CD4-positive, alpha-beta T cell (primary cell): ENCODE data around the gene TET2. TPM values are rescaled to one million over a fixed set of nuclear protein-coding genes. Genes with fewer than 3 reads are reported as not detected.

ENCODE experiments used
- ATAC-seq: fragments of 200-7000 bp; cut with Tn5 transposase; one replicate; pipeline ENCODE4 v1.10.0; 2022; ENCODE audit warnings: mild to moderate bottlenecking; ENCODE audit not compliant: poor library complexity
- CTCF ChIA-PET: fragments of 350-600 bp; sonication (Branson Sonifier 250); formaldehyde crosslinking; loops from one replicate; lab custom pipeline; 2021; ENCODE audit warnings: antibody characterized with exemption, inconsistent platforms; lab: Charles Lee
- POLR2A ChIA-PET: fragments of 350-600 bp; sonication (Branson Sonifier 250); formaldehyde crosslinking; loops from one replicate; lab custom pipeline; 2021; ENCODE audit warnings: antibody characterized with exemption, inconsistent platforms; lab: Charles Lee
- DNase-seq, 14 experiments: peaks; one replicate each; pipeline ENCODE4 v3.0.0-alpha.2; 2013 to 2020; ENCODE audit warnings: mixed read lengths in 2 of 14
- H3K27ac ChIP-seq, 2 donors: one replicate each; pipeline versions ENCODE4 v1.5.1 to v1.7.0; 2013; ENCODE audit warnings: low read length in 2 of 2, low read depth in 1 of 2, mild to moderate bottlenecking in 1 of 2
- H3K27me3 ChIP-seq, 2 experiments: 1 replicate in 1 of 2; 2 replicates in 1 of 2; pipeline versions ENCODE4 v1.6.1 to v1.7.0; 2013; ENCODE audit warnings: low read length in 2 of 2, control low read depth in 1 of 2, mild to moderate bottlenecking in 1 of 2, moderate library complexity in 1 of 2; ENCODE audit not compliant: insufficient read depth in 2 of 2, control insufficient read depth in 1 of 2
- H3K36me3 ChIP-seq: one replicate; pipeline ENCODE4 v1.6.1; 2013; ENCODE audit warnings: low read length, control low read depth; ENCODE audit not compliant: insufficient read depth
- H3K4me1 ChIP-seq: one replicate; pipeline ENCODE4 v1.6.1; 2013; ENCODE audit warnings: low read length, control low read depth; ENCODE audit not compliant: insufficient read depth
- H3K4me3 ChIP-seq: one replicate; pipeline ENCODE4 v1.5.1; 2013; ENCODE audit warnings: mild to moderate bottlenecking, low read length, moderate library complexity
- H3K9me3 ChIP-seq, 2 experiments: 1 replicate in 1 of 2; 2 replicates in 1 of 2; pipeline versions ENCODE4 v1.6.1 to v1.7.0; 2013; ENCODE audit warnings: low read length in 2 of 2, mild to moderate bottlenecking in 2 of 2, control low read depth in 1 of 2, moderate library complexity in 1 of 2; ENCODE audit not compliant: control insufficient read depth in 1 of 2, insufficient read depth in 1 of 2
- H3K27ac Mint-ChIP-seq: one replicate; pipeline ENCODE4 v1.8.0; 2020; ENCODE audit warnings: mixed read lengths
- H3K27me3 Mint-ChIP-seq: one replicate; pipeline ENCODE4 v1.8.0; 2021; ENCODE audit warnings: mixed read lengths
- H3K36me3 Mint-ChIP-seq: one replicate; pipeline ENCODE4 v1.8.0; 2021; ENCODE audit warnings: low read depth, mixed read lengths
- H3K4me1 Mint-ChIP-seq: one replicate; pipeline ENCODE4 v1.8.0; 2021; ENCODE audit warnings: low read depth, mixed read lengths
- H3K4me3 Mint-ChIP-seq: one replicate; pipeline ENCODE4 v1.8.0; 2020; ENCODE audit warnings: mild to moderate bottlenecking, mixed read lengths
- H3K9me3 Mint-ChIP-seq: one replicate; pipeline ENCODE4 v1.8.0; 2020; ENCODE audit warnings: mixed read lengths
- CTCF ChIP-seq: fragments of 200-600 bp; IDR thresholded peaks from one replicate; pipeline ENCODE4 v1.8.0; 2022; ENCODE audit warnings: antibody characterized with exemption, mild to moderate bottlenecking
- intact Hi-C, 2 experiments: fragments of 100-400 bp; cut with DNase I in 1 of 2; cut with micrococcal nuclease in 1 of 2; formaldehyde crosslinking; loops; one replicate each; pipeline versions ENCODE4 v1.15.1 to v1.9.0; 2023 to 2025; cut with DNase I, micrococcal nuclease
- total RNA-seq, 174 experiments: library from RNA in 2 of 174; stranded (reverse) in 2 of 174; gene quantifications; one replicate each; pipeline ENCODE4 v1.2.3 and lab custom pipeline; 2021 to 2026

Gene TET2
- total RNA-seq, 2 experiments from 2014 or later, result 31.0 to 32.0 TPM

DNA sequence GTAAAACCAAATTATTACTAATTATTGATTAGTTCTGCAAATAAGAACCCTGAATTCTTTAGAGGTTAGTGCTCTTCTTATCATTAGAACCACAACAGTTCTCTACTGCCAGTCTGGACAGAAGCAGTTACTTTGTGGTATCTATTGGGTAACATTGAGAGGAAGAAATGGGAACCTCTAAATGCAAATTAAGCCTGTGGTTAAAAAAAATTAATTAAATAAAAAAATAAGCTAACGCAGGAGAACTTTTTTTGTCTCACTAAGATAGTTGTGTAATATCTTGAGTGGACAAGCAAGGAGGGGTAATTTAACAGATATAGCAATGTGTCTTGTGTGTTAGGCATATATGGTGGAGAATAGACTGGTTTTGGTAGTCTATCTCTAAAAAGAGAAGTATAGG is 32.9 kb upstream of the TET2 start:
- ChIA-PET CTCF (no interaction called here), POLR2A (no interaction called here)
- H3K27me3 ChIP-seq, result no peaks in the 10 kb centered on the region
- Mint-ChIP-seq H3K4me1 (no peaks in the 10 kb centered on the region), H3K27ac (no peak overlapping the region), H3K9me3 (no peaks in the 10 kb centered on the region), H3K36me3 (no peaks in the 10 kb centered on the region), H3K4me3 (no peak overlapping the region), H3K27me3 (peaks cover 15% of the 10 kb centered on the region)
- no peaks in the 10 kb centered on the region for H3K36me3 ChIP-seq
- no peaks in the 10 kb centered on the region for H3K9me3 ChIP-seq
- no peak overlapping the region for H3K4me3 ChIP-seq
- intact Hi-C loops, result no loop called here
- ATAC-seq, result no peak
- H3K27ac ChIP-seq, result no peak overlapping the region
- no peak for TF ChIP-seq CTCF
- no peaks in the 10 kb centered on the region for H3K4me1 ChIP-seq
- DNase-seq, result peak in 2 of 14 experiments; percentile 11 to 12

DNA sequence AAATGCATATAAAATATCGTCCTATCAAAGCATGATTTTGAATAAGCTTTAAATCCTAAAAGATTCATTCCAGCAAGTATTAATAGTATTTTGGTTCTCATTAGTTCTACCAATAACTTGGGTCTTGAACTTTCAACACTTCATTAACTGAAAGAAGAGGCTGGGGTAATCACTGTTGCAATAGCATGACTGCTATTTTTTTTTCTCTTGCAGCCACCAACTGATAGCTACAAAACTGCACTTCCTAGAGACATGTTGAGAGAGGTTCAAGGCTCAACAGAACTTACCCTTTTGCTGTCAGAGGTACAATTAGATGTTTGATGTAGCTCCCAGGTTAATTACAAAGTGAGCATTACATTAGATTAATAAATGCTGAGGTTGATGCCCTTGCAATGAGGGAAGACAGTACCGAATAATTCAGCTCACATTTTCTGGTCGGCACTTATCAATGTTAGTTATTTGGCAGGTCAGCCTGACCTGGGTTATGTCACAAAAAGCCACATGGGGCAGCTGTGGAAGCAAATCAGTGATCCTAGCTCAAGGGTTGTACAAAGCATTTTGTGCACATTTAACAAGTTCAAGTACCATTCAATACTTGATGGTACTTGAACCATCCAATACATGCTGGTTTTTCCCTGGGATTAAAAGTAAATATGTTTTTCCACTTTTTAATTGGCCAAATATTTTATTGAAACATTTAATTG is 29.9 kb upstream of the TET2 start:
- POLR2A ChIA-PET, result no interaction called here
- Mint-ChIP-seq H3K27ac (no peak overlapping the region), H3K36me3 (no peaks in the 10 kb centered on the region), H3K4me1 (no peaks in the 10 kb centered on the region), H3K4me3 (no peak overlapping the region), H3K27me3 (peaks cover 10% of the 10 kb centered on the region), H3K9me3 (no peaks in the 10 kb centered on the region)
- intact Hi-C loops, result no loop called here
- CTCF ChIA-PET, result no interaction called here
- Histone ChIP-seq H3K27ac (no peak overlapping the region), H3K27me3 (no peaks in the 10 kb centered on the region), H3K4me3 (no peak overlapping the region), H3K4me1 (no peaks in the 10 kb centered on the region), H3K36me3 (no peaks in the 10 kb centered on the region), H3K9me3 (no peaks in the 10 kb centered on the region)
- ATAC-seq (no peak), DNase-seq (no peak)
- no peak for TF ChIP-seq CTCF

DNA sequence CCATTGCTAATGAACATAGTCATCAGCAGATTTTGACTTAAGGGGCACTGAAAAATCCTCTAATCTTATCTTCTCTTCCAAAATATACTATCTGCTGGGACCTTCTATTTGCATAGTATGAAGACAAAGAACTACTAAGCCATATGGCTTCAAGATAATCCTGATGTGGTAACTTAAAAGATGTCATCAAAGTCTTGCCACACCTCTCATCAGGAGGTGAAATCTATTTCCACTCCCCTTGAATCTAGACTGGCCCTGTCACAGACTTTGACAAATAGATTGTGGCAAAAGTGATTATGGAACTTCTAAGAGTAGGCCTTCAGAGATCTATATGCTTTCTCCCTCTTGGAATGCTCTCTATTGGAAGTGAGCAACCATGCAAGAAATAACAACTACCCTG is 27.3 kb upstream of the TET2 start:
- H3K9me3 ChIP-seq, result no peaks in the 10 kb centered on the region
- ATAC-seq (no peak), DNase-seq (no peak)
- CTCF ChIA-PET, result no interaction called here
- no peaks in the 10 kb centered on the region for H3K4me1 ChIP-seq
- Mint-ChIP-seq H3K27me3 (peaks cover 9% of the 10 kb centered on the region), H3K4me1 (no peaks in the 10 kb centered on the region), H3K4me3 (no peak overlapping the region), H3K9me3 (no peaks in the 10 kb centered on the region), H3K36me3 (no peaks in the 10 kb centered on the region), H3K27ac (no peak overlapping the region)
- no peaks in the 10 kb centered on the region for H3K27me3 ChIP-seq
- POLR2A ChIA-PET, result no interaction called here
- no peaks in the 10 kb centered on the region for H3K36me3 ChIP-seq
- no peak overlapping the region for H3K27ac ChIP-seq
- intact Hi-C loops, result no loop called here
- TF ChIP-seq CTCF, result no peak
- H3K4me3 ChIP-seq, result no peak overlapping the region
